Hepatocyte (in vitro differentiated cells): ENCODE results near the gene TPRN.

Experiments used
- CTCF ChIP-seq: fragments of 200-600 bp; sonication (generic); IDR thresholded peaks from 2 replicates; pipeline ENCODE4 v1.5.1; 2016; ENCODE audit warnings: antibody characterized with exemption, mild to moderate bottlenecking; ENCODE audit not compliant: poor library complexity
- EZH2 ChIP-seq: fragments of 200-600 bp; sonication (generic); IDR thresholded peaks from 2 replicates; pipeline ENCODE4 v1.6.1; 2016; ENCODE audit warnings: antibody characterized with exemption, mild to moderate bottlenecking, borderline replicate concordance
- EZH2phosphoT487 ChIP-seq: fragments of 200-600 bp; sonication (generic); IDR thresholded peaks from one replicate; pipeline ENCODE4 v1.6.1; 2018; ENCODE audit warnings: antibody characterized with exemption, mild to moderate bottlenecking, low read depth, moderate library complexity; ENCODE audit not compliant: unreplicated experiment, severe bottlenecking

DNA sequence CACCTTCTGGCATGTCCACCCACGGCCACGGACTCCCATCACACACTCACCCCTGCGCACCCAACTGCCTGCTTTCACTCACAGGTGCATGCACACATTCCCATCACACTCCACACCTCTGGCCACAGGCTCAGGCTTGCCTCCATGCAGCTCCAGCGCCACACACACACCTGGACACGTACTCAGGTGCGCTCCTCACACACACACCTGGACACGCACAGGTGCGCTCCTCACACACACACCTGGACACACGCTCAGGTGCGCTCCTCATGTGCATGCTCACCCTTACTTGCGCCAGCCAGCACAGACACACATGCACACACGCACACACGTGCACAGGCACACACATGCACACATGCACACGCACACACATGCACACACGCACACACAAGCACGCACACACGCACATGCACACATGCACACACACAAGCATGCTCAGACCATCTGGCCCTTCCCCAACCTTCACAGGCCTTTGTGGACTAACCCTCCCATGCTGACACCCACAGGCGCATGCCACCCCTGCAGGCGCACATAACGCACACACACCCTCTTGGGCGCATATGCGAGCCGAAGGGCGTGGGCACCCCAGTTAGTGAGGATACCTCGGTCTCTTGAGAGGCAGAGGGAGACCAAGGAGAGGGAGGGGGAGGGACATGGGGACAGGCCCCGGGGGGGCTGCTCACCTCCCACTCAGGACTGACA, 53.3 kb downstream of the TPRN start:
- TF ChIP-seq EZH2 (no peak), CTCF (no peak), EZH2phosphoT487 (no peak)
